Urinary bladder (tissue), 4 donors: ENCODE results near the gene CD63. TPM values are rescaled to one million over a fixed set of nuclear protein-coding genes. Genes with fewer than 3 reads are reported as not detected.

Experiments used
- DNase-seq: peaks from one replicate; pipeline ENCODE4 v3.0.0-alpha.2; 2015; ENCODE audit errors: extremely low spot score
- H3K27ac ChIP-seq: one replicate; pipeline ENCODE4 v1.5.1; 2013; ENCODE audit warnings: low read depth, mild to moderate bottlenecking, moderate library complexity
- H3K36me3 ChIP-seq: one replicate; pipeline ENCODE4 v1.6.1; 2013; ENCODE audit warnings: mild to moderate bottlenecking, moderate library complexity; ENCODE audit not compliant: insufficient read depth
- H3K4me1 ChIP-seq: one replicate; pipeline ENCODE4 v1.6.1; 2013; ENCODE audit warnings: mild to moderate bottlenecking, moderate library complexity; ENCODE audit not compliant: insufficient read depth
- H3K4me3 ChIP-seq: one replicate; pipeline ENCODE4 v1.5.1; 2013; ENCODE audit warnings: low read depth, low read length
- WGBS: extraction: QIAGEN DNeasy Blood & Tissue Kit; methylation state at CpG from one replicate; pipeline ENCODE4 v1.1.7; 2013; 5-methylcytosine and 5-hydroxymethylcytosine counted together
- polyA plus RNA-seq: library from polyadenylated mRNA; stranded (reverse); fragments of 200-250 nt; gene quantifications from one replicate; pipeline ENCODE4 v1.2.3, GENCODE V29; 2013
- total RNA-seq: library from RNA; depleted of rRNA; stranded (reverse); fragments of >200 nt; gene quantifications from one replicate; pipeline ENCODE4 v1.2.3, GENCODE V29; 2014
- donor health status: healthy with polysubstance abuse.
- donor health status: healthy.

CD63 gene
- total and polyA plus RNA-seq, 2 donors, result 682 to 1,016 TPM

- no peaks in the 10 kb centered on the region for H3K4me1 ChIP-seq
Observed at GRCh38 chr12:55733858-55734257, 5.0 kb upstream of the CD63 start.

GRCh38 chr12:55733021-55733555, 4.3 kb upstream of the CD63 start:
- WGBS, result 89% methylated on average over 14 of the region's 14 CpGs
- no peak overlapping the region for H3K27ac ChIP-seq
- no peaks in the 10 kb centered on the region for H3K36me3 ChIP-seq

More at GRCh38 chr12:55733858-55734257, 5.0 kb upstream of the CD63 start:
- H3K27ac ChIP-seq, result no peak overlapping the region
- WGBS, result 87% methylated on average over 2 of the region's 2 CpGs
- H3K4me3 ChIP-seq, result no peak overlapping the region
- DNase-seq, result no peak
- H3K36me3 ChIP-seq, result no peaks in the 10 kb centered on the region

GRCh38 chr12:55732288-55732687, 3.5 kb upstream of the CD63 start:
- no peak overlapping the region for H3K27ac ChIP-seq
- DNase-seq, result no peak
- H3K4me3 ChIP-seq, result no peak overlapping the region
- H3K4me1 ChIP-seq, result no peaks in the 10 kb centered on the region
- WGBS, result 82% methylated on average over 4 of the region's 4 CpGs
- H3K36me3 ChIP-seq, result no peaks in the 10 kb centered on the region

More at GRCh38 chr12:55733021-55733555, 4.3 kb upstream of the CD63 start:
- DNase-seq, result no peak
- no peak overlapping the region for H3K4me3 ChIP-seq
- H3K4me1 ChIP-seq, result no peaks in the 10 kb centered on the region

GRCh38 chr12:55729819-55730818, 1.3 kb upstream of the CD63 start:
- 5% methylated on average over 19 of the region's 19 CpGs for WGBS

GRCh38 chr12:55728186-55728938, 447 bp downstream of the CD63 start:
- H3K4me1 ChIP-seq, result no peaks in the 10 kb centered on the region
- no peaks in the 10 kb centered on the region for H3K36me3 ChIP-seq
- under 1% methylated on average over 61 of the region's 61 CpGs for WGBS
- DNase-seq, result no peak
- H3K27ac ChIP-seq, result peak overlapping the region; percentile 94
- H3K4me3 ChIP-seq, result peak overlapping the region; percentile 68

More at GRCh38 chr12:55729819-55730818, 1.3 kb upstream of the CD63 start:
- peak overlapping the region; percentile 93 for H3K27ac ChIP-seq
- DNase-seq, result no peak
- H3K36me3 ChIP-seq, result no peaks in the 10 kb centered on the region
- H3K4me1 ChIP-seq, result no peaks in the 10 kb centered on the region
- peak overlapping the region; percentile 68 for H3K4me3 ChIP-seq

GRCh38 chr12:55727643-55728185, 1.1 kb downstream of the CD63 start:
- peak overlapping the region; percentile 94 for H3K27ac ChIP-seq
- 9% methylated on average over 9 of the region's 9 CpGs for WGBS
- H3K36me3 ChIP-seq, result no peaks in the 10 kb centered on the region
- no peaks in the 10 kb centered on the region for H3K4me1 ChIP-seq
- H3K4me3 ChIP-seq, result peak overlapping the region; percentile 68
- no peak for DNase-seq

- Histone ChIP-seq H3K27ac (no peak overlapping the region), H3K36me3 (no peaks in the 10 kb centered on the region), H3K4me1 (no peaks in the 10 kb centered on the region), H3K4me3 (no peak overlapping the region)
- WGBS, result 49% methylated on average over 10 of the region's 10 CpGs
- no peak for DNase-seq
Observed at GRCh38 chr12:55726971-55727370, 1.8 kb downstream of the CD63 start.

GRCh38 chr12:55725556-55725955, 3.3 kb downstream of the CD63 start:
- H3K4me1 ChIP-seq, result no peaks in the 10 kb centered on the region
- no peak overlapping the region for H3K27ac ChIP-seq
- WGBS, result 54% methylated on average over 3 of the region's 3 CpGs
- no peak overlapping the region for H3K4me3 ChIP-seq
- DNase-seq, result no peak
- H3K36me3 ChIP-seq, result no peaks in the 10 kb centered on the region

GRCh38 chr12:55724940-55725309, 3.9 kb downstream of the CD63 start:
- no peak for DNase-seq
- Histone ChIP-seq H3K27ac (no peak overlapping the region), H3K36me3 (no peaks in the 10 kb centered on the region), H3K4me1 (no peaks in the 10 kb centered on the region), H3K4me3 (no peak overlapping the region)
- 46% methylated on average over 3 of the region's 3 CpGs for WGBS

GRCh38 chr12:55724226-55724939, 4.4 kb downstream of the CD63 start:
- no peak overlapping the region for H3K27ac ChIP-seq
- no peak for DNase-seq
- no peaks in the 10 kb centered on the region for H3K36me3 ChIP-seq
- H3K4me1 ChIP-seq, result no peaks in the 10 kb centered on the region
- 56% methylated on average over 11 of the region's 11 CpGs for WGBS
- H3K4me3 ChIP-seq, result no peak overlapping the region

GRCh38 chr12:55723516-55724225, 5.1 kb downstream of the CD63 start:
- WGBS, result 44% methylated on average over 10 of the region's 10 CpGs
- Histone ChIP-seq H3K4me3 (no peak overlapping the region), H3K4me1 (no peaks in the 10 kb centered on the region), H3K36me3 (no peaks in the 10 kb centered on the region), H3K27ac (no peak overlapping the region)
- no peak for DNase-seq

- no peak overlapping the region for H3K4me3 ChIP-seq
- H3K36me3 ChIP-seq, result no peaks in the 10 kb centered on the region
- H3K4me1 ChIP-seq, result no peaks in the 10 kb centered on the region
- DNase-seq, result no peak
- no peak overlapping the region for H3K27ac ChIP-seq
- 90% methylated on average over 8 of the region's 8 CpGs for WGBS
Observed at GRCh38 chr12:55722948-55723347, 5.9 kb downstream of the CD63 start.
